Anterior cingulate cortex (tissue), 58 donors: ENCODE results near the gene PTPRN2.
"Not testable (repeated sequence)": the region's sequence is repeated elsewhere in the genome, so short reads cannot be mapped to it uniquely, and the experiment has no call there.

ENCODE experiments used
- DNase-seq, 58 donors: peaks; one replicate each; lab custom pipeline; 2025; lab: John Stamatoyannopoulos, UW

PTPRN2 gene

DNA sequence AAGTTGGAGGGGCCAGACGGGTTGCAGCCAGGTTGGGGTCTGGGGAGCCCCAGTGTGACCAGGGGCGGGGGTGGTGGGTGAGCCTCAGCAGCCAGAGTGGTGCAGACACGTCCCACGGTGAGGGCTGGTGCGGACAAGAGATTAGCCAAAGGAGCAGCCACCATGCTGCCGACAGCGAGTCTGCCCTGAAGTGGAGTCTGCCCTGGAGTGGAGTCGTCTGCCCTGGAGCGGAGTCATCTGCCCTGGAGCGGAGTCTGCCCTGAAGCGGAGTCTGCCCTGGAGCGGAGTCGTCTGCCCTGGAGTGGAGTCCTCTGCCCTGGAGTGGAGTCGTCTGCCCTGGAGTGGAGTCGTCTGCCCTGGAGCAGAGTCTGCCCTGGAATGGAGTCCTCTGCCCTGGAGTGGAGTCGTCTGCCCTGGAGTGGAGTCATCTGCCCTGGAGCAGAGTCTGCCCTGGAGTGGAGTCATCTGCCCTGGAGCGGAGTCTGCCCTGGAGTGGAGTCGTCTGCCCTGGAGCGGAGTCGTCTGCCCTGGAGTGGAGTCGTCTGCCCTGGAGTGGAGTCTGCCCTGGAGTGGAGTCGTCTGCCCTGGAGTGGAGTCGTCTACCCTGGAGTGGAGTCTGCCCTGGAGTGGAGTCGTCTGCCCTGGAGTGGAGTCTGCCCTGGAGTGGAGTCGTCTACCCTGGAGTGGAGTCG is 64.3 kb downstream of the PTPRN2 start:
- not testable (repeated sequence) for DNase-seq

DNA sequence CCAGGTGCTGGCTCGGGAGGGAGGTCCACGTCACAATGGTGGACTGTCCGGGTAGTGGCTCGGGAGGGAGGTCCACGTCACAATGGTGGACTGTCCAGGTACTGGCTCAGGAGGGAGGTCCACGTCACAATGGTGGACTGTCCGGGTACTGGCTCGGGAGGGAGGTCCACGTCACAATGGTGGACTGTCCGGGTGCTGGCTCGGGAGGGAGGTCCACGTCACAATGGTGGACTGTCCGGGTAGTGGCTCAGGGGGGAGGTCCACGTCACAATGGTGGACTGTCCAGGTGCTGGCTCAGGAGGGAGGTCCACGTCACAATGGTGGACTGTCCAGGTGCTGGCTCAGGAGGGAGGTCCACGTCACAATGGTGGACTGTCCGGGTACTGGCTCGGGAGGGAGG is 65.8 kb downstream of the PTPRN2 start:
- DNase-seq = peak in 2 of 58 donors; percentile 20 to 73

DNA sequence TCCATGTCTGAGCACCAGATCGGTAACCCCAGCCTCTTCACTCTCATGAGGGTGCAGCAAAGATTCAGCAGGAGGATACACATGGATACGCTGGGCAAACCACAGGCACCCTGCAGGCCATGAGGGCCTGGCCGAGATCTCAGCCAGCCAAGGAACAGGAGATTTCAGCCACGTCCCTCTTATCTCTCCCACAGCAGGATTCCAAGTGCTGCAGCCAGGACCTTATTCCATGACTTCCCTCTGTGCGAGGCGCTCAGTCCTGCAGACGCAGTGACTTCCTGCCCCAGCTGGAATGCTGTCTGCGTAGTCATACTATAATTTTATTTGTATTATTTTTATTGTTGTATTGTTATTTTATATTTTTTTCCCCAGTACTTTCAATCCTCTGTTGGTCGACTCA is 66.8 kb downstream of the PTPRN2 start:
- no peak for DNase-seq

DNA sequence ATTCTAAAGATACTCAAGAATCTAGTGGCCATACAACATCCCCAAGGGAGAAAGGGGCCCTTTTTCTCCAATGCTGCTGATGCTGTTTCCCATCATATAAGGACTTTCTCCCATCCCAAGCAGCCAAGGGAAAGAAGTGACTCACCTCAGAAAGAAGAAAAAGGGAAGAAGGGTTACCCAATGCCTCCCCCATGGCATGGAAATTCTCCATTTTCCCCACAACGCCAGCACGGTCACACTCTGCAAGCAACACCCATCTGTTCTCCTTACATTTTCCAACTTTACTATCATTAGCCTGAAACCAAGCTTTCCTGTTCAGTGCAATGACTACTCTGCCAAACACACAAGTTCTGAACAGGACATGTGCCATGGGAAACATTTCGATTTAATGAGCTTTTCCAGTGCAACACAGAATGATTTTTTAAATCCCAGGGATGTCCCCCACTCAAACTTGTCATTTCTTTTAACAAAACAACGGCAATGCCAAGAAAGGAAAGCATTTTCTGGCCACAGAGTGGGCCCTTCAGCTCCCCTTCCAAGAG is 67.9 kb downstream of the PTPRN2 start:
- peak in 2 of 58 donors; percentile 24 to 60 for DNase-seq

DNA sequence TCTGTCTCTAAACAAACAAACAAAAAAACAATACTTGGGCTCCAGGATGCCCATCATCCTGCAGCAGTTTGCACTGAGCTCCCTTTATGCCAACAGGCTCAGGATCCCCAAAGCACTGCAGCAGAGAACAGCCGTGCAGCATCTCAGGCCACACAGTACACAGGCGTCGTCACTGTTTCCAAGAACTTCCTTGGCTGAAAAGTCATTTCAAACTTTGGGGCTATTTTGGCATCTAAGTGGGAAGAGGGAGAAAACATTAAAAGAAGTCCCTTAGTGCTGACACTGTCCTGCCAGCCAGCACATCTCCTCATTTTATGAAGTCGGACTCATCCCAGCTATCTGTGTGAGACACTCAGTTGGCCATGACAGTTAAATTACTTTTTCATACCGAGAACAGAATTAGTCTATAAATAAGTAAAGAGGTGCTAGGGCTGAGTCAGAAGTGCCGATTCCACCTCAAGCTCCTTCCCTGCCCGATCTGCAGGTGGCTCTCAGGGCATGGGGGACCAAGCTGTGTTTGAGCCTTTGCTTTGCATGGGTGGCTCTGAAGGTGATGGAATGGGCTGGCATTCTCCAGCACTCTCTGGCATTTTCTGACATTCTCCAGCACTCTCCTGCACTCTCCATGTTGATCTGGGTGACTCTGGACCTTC is 68.5 kb downstream of the PTPRN2 start:
- DNase-seq = peak in 1 of 58 donors; percentile 37

DNA sequence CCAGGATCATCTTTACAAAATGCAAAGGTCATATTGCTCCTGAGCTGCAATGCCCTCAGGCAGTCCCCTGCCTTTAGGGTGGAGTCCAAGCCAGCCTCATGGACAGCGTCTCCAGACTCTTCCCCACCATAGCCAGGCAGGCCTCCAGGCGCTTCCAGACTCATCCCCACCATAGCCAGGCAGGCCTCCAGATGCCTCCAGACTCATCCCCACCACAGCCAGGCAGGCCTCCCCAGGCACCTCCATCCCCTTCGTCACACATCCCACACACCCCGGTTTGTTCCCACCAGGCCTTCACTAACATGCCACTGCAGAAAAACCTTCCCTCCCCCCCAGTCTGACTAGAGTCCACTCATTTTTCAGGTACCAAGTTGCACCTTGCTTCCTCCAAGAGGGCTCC is 70.1 kb downstream of the PTPRN2 start:
- no peak for DNase-seq

DNA sequence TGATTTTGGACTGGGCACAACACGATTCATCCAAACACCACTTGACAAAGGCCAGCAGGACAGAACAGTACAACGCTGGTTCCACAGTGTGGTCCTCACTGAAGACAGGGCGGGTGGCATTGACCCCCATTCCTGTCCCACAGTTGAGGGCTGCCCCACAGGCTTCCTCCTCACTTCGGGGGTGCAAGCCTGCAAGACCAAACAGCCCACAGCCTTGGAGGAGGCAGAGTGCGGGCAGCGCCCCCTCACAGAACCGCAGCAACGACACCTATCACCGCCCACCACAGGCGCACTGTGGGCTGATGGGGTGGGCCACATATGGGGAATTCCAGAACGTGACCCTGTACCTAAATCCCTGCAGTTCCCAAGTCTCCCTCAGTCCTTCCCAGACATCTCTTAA is 70.6 kb downstream of the PTPRN2 start:
- no peak for DNase-seq

DNA sequence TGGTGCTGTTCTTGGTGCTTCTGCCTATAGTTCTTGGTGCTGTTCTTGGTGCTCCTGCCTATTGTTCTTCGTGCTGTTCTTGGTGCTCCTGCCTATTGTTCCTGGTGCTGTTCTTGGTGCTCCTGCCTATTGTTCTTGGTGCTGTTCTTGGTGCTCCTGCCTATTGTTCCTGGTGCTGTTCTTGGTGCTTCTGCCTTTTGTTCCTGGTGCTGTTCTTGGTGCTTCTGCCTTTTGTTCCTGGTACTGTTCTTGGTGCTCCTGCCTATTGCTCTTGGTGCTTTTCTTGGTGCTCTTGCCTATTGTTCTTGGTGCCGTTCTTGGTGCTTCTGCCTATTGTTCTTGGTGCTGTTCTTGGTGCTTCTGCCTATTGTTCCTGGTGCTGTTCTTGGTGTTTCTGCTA is 71.1 kb downstream of the PTPRN2 start:
- no peak for DNase-seq

DNA sequence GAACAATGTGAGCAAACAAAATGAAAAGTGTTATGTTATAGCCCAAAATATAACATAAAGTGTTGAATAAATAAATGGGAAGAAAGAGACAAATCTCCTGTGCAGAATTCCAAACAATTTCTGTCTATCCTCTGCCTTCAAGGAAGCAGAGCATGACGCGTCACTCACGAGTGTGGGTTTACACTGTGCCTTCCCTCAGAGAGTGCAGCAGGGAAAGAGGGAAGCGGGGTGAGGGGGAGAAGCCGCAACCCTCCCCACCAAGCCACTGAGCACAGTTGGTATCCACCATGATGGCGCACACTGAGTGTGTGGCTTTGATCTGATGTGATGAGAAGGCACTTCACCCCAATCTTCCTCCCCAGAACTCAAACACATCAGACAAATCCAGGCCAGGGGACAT is 74.8 kb downstream of the PTPRN2 start:
- no peak for DNase-seq

DNA sequence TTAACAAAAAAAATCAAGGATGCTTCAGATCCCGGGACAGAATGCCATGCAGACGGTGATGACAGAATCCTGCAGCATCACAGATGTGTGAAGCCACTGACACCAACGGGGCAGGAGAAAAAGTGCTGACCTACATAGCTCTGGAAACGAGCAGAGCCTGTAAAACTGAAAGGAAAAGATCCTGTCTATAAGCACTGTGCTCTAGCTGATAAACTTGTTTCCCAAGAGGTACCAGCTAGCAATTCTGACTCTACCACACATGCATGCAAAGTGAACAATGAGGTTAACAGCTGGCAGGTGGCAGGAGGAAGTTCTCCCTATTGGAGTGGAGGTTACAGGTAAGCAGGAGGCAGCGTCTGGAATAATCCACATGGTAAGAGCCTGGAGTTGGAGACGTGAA is 75.6 kb downstream of the PTPRN2 start:
- no peak for DNase-seq

DNA sequence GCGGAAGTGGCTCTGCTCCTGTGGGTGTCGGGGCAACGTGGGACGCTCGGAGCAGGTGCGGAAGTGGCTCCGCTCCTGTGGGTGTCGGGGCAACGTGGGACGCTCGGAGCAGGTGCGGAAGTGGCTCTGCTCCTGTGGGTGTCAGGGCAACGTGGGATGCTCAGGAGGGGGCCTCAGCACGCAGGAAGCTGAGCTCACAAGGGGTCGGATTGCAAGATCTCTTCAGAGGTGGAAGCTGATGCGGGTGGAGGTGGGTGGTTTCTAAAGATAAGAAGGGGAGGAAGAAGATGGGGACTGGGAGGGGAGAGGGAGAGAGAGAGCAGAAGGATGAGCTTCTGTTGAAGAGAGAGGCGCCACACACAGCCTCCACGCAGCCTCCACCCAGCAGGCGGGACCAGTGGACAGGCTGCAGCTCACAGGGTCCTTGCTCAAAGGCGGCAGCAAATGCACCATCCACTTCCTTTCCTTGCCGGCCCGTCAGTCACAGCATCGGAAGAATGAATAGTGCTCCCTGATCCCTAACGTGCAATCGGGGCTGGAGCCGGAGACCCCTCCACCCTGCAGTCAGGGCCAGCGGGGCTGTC is 78.7 kb downstream of the PTPRN2 start:
- DNase-seq = peak in 1 of 58 donors; percentile 30

DNA sequence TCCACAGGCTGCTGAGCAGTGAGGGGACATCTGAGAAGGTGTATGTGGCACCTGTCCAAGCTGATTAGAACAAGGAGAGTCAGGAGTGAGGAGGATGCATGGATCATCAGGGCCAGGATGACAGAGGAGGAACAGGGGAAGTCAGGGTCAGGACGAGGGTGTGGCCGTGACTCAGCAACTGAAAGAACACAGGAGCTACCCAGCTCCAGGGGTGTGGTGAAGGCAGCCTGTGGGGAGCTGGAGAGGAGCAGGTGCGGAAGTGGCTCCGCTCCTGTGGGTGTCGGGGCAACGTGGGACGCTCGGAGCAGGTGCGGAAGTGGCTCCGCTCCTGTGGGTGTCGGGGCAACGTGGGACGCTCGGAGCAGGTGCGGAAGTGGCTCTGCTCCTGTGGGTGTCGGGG is 79.3 kb downstream of the PTPRN2 start:
- DNase-seq = peak in 1 of 58 donors; percentile 24

DNA sequence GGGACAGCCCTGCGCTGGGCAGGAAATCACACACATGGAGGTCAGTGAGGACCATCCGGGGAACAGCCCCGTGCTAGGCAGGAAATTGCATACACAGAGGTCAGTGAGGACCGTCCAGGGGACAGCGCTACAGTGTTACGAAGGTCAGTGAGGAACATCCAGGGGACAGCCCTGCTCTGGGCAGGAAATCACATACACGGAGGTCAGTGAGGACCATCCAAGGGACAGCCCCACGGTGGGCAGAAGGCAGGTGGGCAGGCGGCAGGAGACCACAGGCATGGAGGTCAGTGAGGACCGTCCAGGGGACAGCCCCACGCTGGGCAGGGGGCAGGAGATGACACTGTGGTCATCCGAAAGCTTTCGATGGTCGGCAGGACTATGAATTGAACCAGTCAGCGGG is 79.7 kb downstream of the PTPRN2 start:
- DNase-seq = no peak

DNA sequence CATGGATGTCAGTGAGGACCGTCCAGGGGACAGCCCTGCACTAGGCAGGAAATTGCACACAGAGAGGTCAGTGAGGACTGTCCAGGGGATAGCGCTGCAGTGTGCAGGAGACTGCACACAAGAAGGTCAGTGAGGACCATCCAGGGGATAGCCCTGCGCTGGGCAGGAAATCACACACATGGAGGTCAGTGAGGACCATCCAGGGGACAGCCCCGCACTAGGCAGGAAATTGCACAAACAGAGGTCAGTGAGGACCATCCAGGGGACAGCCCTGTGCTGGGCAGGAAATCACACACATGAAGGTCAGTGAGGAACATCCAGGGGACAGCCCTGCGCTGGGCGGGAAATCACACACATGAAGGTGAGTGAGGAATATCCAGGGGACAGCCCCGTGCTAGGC is 80.4 kb downstream of the PTPRN2 start:
- DNase-seq = not testable (repeated sequence)

DNA sequence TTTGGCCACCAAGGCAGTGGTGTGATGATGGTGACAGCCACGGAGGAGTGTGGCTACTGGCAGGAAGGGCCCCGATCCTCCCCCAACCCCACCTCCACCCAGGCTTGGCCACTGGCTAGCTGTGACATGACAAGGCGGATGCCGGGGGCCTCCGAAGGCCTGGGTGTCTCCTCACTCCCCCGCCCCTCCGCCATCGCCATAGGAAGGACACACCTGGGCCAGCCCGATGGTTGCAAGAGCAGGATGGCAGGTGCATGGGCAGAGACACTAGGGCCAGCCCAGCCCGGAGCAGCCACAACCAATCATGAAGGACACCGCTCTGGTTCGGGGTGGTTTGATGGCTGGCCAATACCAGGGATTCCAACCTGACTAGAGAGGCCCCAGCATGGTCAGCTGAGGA is 81.0 kb downstream of the PTPRN2 start:
- no peak for DNase-seq

DNA sequence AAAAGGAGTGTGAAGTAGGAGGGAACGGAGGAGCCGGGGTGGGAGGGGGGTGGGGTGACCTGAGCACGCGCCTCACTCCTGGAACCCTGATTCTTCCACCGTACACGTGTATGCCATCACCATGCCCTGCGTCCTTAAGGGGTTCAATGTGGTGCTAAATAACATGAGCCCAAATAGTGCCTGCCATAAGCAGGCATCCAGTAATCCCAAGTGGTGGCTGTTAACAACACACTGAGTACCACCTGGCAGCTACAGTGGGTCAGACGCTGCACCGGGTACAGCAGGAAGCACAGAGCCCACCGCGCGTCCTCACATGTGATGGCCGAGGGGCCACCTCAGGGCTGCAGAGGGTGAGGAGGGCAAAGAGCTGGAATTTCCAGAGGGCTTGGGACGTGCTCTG is 81.9 kb downstream of the PTPRN2 start:
- DNase-seq = no peak

DNA sequence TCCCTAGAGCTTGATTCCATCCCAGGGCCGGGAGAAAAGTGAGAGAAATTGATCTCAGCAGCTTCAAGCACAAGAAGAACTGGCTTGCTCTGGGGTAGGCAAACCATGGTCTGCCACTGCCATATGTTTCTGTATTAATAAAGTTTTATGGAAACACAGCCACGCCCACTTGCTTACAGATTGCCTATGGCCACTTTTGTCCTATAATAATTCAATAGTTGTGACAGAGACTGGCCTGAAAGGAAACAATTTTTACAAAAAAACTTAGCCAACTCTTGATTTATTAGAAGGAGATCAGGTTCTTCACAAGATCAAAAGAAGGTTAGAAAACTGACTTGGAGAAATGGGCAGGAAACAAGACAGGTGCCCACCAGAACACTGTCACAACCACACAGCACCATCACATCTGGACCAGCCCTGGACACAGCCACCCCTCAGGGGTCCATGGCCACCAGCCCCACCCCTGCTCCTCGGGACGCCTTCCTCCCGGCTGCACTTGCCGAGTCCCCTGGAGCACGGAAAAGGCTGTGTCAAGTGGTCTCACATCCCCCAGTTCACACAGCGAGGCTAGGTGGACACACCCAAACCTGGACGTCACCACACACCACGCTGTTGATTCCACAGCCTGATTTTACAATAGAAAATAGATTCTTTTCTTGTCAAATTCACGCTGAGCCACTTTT is 85.4 kb downstream of the PTPRN2 start:
- no peak for DNase-seq

DNA sequence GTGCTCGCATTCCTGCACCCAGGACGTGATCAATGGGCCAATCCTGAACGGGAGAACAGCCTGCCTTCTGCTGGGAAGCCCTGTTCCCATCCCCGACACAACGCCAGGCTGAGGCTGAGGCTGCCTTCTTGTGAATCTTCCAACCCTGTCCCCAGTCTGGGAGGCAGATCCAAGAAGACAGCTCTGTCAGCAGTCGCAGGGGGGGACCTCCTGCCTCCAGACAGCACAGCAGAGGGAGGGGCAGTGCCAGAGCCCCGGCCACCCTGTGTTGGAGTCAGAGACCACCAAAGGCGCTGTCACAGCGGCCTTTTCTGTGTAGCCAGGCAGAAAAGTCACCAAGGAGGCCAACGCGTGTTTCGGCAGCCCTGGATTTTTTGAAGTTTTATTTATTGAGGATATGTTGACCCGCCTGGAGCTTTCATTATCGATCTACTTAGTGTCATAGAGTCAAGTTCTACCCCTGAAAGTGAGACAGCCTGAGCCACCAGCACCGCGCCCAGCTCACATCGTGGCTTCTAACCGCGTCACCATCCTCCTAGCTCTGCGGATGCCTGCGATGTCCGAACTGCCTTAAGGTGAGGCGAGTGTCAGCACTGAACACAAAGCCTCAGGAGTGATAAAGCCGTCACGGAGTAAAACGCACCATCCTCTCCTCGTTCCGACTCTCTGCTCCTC is 86.1 kb downstream of the PTPRN2 start:
- no peak for DNase-seq

DNA sequence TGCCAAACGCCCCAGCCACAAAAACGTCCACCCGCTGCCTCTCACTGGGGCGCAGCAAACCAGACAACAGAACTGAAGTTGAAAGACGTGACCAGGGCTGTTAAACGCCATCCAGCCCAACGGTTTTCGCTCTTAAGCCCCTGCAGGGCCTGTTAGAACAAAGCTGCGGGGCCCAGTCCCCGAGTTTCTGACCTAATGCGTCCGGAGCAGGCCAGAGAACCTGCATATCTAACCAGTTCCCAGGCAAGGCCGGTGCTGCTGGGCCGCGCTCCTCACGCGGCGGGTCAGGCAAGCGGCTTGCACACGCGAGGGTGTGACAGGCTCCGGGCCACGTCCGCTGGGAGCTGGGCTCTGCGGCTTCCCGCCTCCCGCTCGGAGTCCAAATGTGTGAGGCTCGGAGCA is 87.0 kb downstream of the PTPRN2 start:
- DNase-seq = no peak

DNA sequence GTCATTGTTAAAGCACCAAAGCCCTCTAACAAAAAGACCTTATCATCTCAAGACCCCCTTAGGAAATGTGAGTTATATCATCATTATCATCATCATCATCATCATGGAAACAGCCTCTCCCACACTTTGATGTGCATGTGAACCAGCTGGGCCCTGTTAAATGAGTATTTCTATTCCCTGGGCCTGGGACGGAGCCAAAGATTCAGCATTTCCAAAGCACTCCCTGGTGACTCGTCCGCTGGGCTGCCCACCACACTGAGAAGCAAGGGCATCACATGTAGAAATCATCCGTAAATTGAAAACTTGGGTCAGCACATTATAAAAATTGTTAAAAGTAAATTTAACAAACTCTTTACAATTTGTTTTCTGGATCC is 88.6 kb downstream of the PTPRN2 start:
- no peak for DNase-seq
